ENCODE results near the gene SMARCB1.

SMARCB1 gene

DNA sequence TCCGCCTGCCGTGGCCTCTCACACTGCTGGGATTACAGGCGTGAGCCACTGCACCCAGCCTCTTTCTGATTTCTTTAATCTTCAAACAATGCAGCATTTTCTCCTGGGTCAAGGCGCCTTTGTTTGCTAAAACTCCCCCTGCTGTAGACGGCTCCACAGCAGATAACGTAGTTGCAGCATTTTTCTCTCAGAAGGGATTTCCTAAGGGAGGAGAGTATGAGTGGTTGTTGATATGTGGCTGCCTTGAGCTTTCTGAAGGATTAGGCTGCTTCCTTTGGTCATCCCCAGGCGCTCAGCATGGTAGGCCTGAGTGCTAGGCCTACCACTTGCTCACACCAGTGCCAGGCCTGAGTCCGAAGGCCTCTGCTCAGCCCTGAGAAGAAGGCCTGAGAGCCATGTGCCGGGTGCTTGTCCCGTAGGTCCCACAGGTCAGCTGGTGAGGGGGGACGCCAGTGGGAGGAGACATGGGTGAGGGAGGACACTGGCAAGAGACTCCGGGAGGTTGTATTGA, 18.1 kb downstream of the SMARCB1 start:
- DNase-seq: no peak

DNA sequence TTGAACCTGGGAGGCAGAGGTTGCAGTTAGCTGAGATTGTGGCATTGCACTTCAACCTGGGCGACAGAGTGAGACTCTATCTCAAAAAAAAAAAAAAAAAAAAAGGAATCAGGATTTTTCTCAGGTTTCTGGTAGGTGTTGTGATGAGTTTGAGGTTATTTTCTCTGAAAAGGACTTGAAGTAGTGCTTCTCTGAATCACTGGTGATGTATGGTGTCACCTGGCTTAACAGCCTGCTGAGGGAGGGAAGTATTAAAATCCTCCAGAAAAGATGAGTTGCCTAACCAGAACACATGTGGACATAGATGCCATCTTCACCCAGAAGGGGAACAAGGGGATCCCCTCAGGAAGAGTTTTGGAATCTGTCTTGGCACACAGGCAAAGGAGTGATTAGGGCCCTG, 20.1 kb downstream of the SMARCB1 start:
- DNase-seq: no peak

DNA sequence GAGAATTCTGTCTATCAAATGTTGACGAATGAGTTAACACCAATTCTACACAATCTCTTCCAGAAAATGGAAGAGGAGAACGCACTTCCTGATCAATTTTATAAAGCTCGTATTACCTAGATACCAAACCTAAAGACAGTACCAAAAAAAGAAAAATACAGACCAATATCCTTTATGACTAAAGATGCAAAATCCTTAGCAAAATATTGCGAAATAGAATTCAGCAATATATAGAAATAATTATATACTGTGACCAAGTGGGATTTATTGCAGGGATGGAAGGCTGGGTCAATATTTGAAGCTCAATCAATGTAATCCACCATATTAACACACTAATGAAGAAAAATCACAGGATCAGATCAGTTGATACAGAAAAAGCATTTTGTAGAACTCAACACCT, 25.6 kb downstream of the SMARCB1 start:
- DNase-seq: no peak

DNA sequence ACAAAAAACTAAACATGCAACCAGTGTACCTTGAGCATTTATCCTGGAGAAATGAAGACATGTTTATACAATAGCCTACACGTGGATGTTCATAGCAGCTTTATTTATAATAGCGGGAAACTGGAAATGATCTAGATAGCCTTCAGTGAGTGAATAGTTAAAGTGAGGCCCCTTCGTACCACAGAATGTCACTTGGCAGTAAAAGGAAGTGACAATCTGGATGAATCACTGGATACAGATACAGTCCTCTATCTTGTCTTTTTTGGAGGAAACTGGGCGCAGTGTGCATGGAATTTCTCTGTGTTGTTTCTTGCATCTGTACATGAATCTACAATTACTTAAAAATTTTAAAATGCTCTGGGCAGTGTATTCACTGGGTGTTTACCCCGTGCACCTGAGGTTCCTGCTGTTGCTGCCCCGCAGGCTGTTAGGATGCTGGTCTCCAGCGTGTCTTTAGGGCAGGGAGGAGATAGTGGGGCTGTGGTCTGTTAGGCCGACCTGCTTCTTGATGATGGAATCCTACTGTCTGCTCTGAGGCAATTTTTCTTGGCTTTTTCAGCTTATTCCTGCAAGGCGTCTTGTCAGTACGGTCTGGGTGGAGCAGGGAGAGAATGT, 28.9 kb downstream of the SMARCB1 start:
- no peak for DNase-seq

DNA sequence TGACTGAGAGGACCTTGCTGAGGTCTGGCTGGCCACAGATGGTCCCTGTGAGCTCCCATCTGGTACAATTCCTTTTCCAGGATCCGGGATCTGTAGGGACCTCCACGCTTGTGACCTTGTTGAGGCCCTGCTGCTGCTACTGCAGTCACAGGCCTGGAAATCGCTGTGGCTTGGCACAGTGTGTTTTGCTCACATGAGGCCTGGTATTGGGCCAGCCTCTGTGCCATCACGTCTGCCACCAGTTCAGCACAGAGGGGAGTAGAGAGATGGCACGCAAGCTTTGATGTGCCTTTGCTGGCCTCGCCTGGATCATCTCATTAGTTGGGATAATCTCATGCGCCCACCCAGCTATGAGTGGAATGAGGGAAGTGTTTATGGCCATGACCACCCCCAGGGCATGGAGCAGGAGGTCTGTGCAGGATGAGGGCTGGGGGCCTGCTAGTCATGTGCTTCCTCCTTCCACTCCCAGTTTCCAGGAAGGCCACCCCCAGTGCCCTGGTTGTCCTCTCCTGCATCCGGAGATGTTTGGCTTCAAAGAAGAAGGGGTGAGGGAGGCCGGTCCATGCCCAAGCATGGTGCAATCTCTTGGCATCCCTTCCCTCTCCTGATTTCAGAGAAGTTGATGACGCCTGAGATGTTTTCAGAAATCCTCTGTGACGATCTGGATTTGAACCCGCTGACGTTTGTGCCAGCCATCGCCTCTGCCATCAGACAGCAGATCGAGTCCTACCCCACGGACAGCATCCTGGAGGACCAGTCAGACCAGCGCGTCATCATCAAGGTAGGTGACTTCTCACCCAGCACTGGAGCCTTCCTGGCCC, 29.6 kb downstream of the SMARCB1 start:
- no peak for DNase-seq

DNA sequence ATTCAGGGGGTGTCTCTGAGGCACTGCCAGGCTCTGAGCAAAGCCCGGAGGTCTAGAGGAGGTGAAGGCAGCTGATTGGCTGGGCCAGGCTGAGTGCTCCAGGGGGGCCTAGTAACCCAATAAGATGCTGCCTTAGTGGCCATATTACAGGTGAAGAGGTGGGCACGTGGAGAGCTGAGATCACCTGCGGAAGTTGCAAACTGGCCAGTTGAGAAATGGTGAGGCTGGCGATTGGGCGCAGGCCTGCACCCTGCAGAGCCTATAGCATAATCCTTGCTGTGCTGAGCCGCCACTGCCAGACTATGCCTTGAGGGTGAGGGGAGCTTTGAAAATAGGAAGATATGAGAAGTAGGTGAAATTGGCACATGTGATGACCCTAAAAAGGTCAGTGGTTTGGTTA, 30.4 kb downstream of the SMARCB1 start:
- no peak for DNase-seq

DNA sequence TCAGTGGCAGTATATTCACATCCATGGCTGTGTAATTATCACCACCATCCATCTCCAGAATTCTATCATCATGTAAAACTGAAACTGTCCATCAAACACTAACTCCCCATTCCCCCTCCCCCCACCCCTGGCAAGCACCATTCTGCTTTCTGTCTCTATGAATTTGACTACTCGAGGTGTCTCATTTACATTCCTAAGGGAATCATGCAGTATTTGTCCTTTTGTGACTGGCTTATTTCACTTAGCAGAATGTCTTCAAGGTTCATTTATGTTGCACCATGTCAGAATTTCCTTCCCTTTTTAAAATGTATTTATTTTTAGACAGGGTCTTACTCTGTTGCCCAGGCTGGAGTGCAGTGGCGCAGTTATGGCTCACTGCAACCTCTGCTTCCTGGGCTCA, 31.8 kb downstream of the SMARCB1 start:
- DNase-seq: no peak

DNA sequence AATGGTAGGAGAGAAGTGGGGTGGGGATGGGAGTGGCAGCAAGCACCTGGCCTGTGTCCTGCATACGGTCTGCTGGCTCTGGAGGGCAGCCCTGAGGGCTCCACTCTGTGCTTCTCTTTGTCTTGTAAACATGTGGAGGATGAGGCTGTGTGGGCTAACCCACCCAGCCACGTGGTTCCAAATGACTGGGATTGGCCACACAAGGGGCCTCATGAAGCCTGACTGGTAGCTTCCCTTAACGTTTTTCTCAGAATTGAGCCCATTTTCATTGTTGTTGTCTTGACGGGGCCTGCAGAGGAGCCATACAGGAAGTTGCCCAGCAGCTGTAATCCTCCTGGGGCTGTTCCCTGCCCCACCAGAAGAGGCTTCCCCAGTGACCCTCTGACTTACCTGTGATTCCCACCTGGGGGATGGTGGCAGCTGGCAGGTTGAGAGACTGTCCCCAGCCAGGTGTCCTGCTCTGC, 34.0 kb downstream of the SMARCB1 start:
- DNase-seq: no peak

DNA sequence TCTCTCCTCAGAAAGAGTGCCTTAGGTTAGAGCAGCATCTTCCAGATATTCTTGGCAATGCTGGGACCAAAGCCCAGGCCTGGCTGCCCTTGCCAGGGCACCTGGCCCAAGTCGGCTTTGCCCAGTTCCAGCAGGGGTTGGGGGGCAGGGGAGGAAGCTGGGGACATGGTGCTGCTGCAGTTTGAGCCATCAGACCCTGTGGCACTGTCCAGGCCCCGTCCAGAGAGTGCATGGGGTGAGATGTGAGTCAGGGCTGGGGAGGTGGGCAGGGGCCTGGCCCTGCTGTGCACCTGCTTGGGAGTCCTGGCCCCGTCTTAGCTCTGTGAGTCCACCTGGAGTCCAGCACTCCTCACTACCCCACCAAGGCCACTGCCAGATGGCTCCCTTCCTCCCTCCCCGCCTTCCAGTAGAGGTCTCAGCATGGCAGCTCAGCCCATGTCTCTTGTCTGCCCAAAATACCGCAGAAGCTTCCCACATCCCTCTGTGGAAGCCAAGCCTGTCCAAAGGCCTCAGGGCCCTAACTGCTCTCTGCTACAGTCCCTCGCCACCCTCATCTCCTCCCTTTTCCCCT, 35.4 kb downstream of the SMARCB1 start:
- DNase-seq: no peak

DNA sequence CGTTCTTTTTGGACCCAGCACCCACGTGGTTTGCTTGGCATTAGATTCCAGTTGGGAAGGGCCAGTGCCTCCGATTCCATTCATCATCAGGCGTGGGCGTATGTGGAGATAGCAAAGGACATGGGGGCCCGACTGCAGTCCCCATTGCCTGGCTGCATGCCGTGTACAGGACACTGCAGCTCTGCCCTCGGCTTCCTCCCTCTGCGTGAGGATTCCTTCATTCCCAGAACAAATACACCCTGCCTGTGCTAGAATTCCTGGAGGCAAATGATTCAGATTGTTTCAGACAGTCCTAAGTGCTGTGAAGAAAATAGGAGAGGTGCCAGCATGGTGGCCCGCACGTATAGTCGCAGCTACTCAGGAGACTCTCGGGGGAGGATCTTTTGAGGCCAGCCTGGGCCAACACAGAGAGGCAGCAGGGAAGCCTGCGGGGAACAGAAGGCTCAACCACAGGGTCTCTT, 36.6 kb downstream of the SMARCB1 start:
- no peak for DNase-seq

DNA sequence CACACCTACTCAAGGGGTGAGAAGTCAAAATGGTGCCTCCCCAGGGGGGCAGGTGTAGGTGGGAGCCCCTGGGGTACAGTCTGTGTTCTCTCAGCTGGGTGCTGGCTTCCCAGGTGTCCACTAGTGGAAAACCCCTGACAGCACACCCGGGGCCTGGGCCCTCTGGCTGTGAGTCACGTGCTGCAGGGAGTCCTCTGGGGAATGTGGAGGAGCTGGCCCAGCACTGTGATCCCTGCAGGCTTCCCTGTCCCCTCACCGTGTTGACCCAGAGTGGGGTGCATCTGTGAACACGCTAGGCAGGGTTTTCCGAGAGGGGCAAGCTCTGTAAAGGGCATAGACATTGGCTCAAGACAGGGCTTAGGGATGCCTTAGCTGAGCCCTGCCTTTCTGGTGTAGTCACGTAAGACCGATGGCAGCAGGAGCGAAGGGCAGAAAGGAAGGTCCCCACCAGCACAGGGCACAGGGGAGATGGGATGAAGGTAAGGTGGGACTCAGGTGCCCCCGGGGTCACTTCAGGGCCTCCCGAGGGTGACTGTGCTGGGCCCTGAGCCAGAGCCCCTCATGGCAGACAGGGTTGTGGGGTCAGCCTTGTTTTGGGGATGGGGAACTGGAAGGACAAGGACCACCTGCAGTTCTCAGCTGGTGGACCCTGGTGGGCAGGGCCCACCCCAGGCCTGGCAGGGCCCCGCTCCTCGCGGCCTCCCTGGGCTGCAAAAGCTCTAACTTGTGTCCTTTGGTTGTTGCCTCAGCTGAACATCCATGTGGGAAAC, 37.9 kb downstream of the SMARCB1 start:
- DNase-seq: no peak

DNA sequence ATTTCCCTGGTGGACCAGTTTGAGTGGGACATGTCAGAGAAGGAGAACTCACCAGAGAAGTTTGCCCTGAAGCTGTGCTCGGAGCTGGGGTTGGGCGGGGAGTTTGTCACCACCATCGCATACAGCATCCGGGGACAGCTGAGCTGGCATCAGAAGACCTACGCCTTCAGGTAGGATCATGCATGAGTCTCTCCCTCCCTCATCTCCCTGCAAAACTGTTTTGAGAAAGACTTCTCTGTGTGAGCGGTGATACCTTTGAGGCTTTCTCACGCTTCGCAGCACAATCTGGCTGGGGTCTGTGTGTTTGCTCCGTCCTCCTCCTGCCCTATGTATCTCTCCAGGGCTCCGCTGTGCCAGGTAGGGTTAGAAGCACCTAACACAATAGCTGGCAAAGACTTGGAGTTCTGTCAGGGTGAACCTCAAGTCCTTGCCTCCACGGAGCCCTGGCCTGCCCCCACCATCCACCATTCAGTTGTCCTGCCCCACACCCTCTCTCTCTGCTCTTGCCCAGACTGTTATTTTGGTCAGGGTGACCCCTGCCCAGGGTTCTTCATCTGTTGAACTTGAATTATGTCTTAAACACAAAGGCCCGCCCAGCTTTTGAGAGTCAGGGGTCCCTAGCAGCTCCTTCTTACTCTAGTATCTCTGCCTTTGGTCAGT, 38.6 kb downstream of the SMARCB1 start:
- no peak for DNase-seq

DNA sequence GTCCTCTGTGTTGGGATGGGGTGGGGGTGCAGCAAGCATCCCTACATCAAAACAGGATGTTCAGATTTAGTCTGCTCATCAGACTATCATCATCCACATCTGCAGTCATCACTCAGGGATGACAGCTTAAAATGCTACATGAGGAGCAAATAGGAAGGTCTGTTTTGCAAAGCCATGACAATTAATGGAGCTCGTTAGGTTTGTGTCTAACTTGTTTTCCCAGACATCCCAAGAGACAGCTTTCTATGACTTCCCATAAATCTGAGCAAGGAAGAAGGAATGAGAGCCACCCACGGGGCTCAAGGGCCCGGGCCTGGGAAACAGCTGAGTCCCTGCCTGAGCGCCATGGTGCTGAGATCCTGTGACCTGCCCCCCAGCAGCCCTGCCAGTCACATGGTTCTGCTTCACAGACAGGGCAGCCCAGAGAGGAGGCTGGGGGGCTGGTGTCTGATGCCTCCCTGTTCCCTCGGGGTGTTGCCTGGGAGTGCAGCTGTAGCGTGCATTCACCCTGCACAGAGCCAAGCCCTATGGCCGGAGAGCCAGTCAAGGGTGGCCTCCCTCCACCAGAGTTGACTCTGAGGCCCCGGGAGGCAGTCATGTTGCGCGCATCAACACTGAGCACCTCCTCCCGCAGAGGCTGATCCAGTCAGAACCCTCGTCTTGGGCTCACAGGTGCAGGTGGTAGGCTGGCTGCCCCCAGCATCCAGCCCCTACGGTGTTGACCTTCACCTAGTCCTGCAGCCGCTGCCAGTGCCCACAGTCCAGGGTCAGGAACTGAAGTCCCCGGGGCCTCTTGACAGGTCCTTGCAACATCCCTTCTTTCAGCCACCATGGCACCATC, 40.0 kb downstream of the SMARCB1 start:
- no peak for DNase-seq

DNA sequence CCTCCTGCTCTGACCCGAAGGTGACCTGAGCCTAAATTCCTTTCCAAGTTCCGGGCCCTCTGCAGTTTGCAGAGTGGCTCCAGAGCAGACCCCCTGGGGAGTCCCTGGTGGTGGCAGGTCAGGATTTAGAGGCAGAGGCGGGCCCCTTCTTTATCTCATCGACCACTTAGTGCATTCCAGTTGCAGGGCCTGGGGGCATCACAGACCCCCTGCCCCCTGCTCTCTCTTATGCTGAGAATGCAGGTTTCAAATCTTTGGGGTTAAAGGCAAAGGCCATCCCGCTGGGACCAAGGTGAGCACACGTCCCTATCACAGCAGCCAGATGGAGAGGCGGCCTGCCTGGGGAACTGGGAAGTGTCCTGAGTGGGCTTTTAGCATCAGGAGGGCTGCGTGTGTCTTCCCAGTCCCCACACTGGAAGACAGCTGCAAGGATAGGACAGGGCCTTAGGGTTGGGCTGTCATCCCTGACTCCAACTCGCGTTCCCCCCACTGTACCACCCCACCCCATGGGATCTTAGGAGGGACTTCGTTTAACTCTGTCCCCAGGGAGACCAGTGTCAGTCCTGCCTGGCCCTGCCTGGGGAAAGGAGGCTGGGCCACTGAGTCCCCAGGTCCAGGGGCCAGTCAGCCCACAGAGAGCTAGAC, 40.7 kb downstream of the SMARCB1 start:
- no peak for DNase-seq

DNA sequence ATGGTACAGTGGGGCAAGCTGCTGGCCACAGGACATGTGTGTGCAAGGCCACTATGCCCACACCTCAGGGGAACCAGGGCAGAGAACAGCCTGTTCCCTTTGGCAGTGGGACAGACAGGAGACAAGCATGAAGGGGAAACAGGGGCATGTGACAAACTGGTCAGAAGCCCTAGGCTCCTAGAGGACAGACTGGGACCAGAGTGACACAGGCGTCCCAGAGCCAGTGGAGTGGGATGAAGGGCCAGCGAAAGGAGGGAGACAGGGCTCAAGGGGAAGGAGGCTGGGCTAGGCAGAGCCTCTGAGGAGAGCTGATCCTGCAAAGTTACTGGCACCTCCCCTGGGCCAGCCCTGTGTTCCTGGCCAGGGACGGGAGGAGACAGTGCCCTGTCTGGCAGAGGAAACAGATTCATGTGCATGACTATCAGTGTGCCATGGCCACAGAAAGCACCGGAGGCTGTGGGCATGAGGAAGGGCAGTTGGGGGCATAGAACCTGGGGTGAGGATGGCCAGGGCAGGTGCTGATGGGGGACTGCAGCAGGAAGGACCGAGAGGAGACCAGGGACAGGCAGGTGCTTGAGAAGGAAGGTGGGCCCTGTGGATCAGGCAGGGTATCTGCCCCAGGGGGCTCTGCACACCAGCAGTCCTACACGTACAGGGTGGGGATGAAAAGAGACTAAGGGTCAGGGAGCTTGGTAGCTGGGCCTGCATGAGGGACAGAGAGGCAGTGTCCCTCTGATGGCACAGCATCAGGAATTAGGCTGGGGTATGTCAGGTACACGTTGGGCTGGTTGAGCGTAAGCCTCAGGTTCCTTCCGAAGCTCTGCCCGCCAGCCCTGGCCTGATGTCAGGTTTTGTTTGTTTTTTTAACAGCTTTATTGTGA, 42.3 kb downstream of the SMARCB1 start:
- no peak for DNase-seq

DNA sequence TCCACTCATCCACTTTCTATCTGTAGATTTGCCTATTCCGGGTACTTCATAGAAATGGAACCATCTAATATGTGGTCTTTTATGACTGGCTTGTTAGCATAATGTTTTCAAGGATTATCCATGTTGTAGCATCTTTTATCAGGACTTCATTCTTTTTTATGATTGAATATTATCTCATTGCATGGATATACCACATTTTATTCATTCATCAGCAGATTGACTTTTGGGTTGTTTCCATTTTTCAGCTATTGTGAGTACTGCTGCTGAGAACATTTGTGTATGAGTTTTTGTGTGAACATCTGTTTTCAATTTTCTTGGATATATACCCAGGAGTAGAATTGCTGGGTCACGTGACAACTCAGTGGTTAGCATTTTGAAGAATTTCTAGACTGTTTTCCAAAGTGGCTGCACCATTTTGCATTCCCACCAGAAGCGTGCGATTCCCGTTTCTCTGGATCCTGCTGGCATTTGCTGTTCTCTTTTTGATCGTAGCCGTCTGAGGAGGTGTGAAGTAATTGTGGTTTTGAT, 43.1 kb downstream of the SMARCB1 start:
- DNase-seq: no peak

DNA sequence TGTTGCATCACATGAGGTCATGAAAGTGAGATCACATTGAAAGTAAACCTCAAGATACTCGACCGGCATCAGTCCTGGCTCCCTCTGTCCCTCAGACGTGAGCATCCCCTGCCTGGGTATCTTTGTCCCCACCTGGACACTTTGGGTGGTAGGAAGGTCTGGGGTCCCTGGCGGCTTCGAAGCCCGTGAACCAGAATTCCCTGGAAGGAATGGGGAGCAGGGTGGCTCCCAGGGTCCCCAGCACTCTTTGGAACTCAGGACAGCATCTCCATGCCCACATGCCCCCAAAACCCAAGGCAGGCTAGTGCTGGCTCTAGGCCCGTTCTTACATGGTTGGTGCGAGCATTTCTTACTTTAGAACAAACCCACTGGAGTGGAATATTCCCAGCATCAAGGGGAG, 44.5 kb downstream of the SMARCB1 start:
- no peak for DNase-seq

DNA sequence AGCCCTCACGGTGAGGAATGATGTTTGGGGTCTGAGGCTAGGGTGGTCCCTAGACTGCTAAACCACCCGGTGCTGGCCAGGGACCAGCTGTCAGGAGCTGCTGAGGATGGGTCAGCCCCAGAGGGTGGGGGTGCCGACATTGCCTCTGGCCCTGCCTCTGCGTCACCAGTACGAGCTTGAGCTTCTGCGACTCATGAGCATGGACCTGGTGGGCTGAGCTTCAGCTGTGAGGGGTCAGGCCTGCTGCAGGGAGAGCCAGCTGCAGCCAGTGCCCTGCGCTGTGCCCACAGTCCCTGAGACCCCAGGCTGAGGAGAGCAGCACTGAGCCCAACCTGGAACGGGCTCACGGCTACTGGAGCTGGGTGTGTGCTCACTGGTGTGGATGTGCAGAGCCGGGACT, 45.0 kb downstream of the SMARCB1 start:
- no peak for DNase-seq

DNA sequence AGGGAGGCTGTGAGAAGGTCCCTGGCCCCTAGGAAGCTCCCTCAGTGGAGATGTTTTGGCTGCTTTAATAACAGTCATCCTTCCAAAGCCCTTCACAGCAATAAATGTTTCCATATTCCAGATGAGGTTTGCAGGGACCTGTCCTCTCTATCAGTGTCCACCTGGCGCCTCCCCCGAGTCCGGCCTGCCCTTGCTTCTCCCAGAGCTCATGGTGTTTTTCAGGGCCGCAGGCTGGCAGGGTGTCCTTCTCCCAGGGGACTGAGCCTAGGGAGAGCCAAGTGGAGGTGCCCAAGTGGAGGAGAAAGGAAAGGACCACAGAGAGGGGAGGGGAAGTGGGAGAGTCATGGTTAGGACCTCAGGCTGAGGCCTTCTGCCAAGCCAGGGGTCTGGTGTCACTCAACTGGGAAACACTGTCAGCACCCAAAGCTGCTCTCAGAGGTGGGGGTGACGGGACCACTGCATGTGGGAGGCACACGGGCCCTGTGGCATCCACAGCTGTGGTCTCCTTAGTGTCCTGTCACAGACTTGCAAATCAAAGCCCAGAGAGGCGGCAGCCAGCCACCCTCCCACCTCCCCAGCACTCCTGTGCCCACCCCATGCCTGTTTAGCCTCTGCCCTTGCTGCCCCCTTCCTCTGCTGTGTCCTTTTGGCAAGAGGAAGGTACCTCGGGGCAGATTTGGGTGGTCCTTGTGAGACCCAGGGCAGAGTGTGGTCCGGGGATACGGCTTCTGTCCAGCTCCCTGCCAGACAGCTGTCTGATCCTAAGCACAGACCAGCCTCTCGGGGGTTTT, 45.7 kb downstream of the SMARCB1 start:
- DNase-seq: no peak

Data from effector CD4-positive, alpha-beta T cell (primary cell).